ENCODE data around the gene AHCY. TPM values are rescaled to one million over a fixed set of nuclear protein-coding genes. Genes with fewer than 3 reads are reported as not detected.
"Not testable (repeated sequence)": the region's sequence is repeated elsewhere in the genome, so short reads cannot be mapped to it uniquely, and the experiment has no call there.

AHCY gene
- total RNA-seq, 1 donor from 2014 or later = 328 TPM

- H3K4me3 Mint-ChIP-seq (ENCODE audit: low read depth); H3K4me1 Mint-ChIP-seq (ENCODE audit: low read depth); DNase-seq (ENCODE audit: low spot score, unreplicated experiment); H3K27ac Mint-ChIP-seq; H3K9me3 Mint-ChIP-seq (ENCODE audit: low read depth); H3K27me3 Mint-ChIP-seq: not testable (repeated sequence)
- peaks cover 17% of the 10 kb centered on the region for H3K36me3 Mint-ChIP-seq (ENCODE audit: insufficient read depth)
- peak; percentile 45 for TF ChIP-seq CTCF (IDR thresholded peaks at IDR 0.05; ENCODE audit: unreplicated experiment)
Measured at GRCh38 chr20:34298294-34298784, 4.8 kb downstream of the AHCY start.

DNA sequence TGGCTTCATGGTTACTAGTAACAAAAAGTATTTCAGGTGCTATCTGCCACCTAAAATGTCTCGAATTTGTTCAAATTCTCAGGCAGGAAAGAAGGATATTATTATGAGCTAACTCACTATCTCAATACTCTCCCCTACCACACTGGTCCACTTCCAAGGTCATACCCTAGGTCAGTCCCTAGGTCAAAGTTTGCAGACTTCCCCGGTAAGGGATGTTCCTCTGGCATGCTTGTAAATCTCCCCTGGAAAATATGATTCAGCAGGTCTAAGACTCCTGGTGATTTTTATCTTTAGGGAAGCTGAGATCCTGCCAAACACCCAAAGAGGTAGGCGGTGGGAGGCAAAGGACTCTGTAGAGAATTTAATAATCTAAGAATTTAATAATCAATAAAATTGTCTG is 6.7 kb downstream of the AHCY start:
- H3K27ac Mint-ChIP-seq = no peak overlapping the region

DNA sequence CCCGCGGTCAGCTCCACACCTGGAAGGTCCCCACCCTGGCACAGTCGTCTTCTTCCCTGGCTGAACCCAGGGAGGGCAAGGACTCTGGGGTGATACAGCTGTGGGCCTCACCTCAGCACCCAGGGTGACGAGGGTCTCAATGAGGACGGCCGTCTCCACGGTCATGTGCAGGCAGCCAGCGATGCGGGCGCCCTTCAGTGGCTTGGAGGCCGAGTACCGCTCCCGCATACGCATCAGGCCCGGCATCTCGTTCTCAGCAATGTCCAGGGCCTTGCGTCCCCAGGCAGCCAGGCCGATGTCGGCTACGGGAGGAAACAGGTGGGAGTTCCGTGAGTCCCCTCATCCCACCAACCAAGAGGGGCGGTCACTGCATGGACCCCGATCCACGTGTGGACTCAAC is 7.9 kb downstream of the AHCY start:
- H3K27ac Mint-ChIP-seq = no peak overlapping the region
- DNase-seq (ENCODE audit: low spot score, unreplicated experiment) = no peak
- no peaks in the 10 kb centered on the region for H3K9me3 Mint-ChIP-seq (ENCODE audit: low read depth)
- no peaks in the 10 kb centered on the region for H3K4me1 Mint-ChIP-seq (ENCODE audit: low read depth)
- no peak overlapping the region for H3K4me3 Mint-ChIP-seq (ENCODE audit: low read depth)
- TF ChIP-seq CTCF (IDR thresholded peaks at IDR 0.05; ENCODE audit: unreplicated experiment) = no peak
- H3K27me3 Mint-ChIP-seq = no peaks in the 10 kb centered on the region
- peaks cover 40% of the 10 kb centered on the region for H3K36me3 Mint-ChIP-seq (ENCODE audit: insufficient read depth)

More for the DNA sequence above, 6.7 kb downstream of the AHCY start:
- H3K36me3 Mint-ChIP-seq (ENCODE audit: insufficient read depth) = peaks cover 31% of the 10 kb centered on the region
- H3K4me3 Mint-ChIP-seq (ENCODE audit: low read depth) = no peak overlapping the region
- H3K4me1 Mint-ChIP-seq (ENCODE audit: low read depth) = no peaks in the 10 kb centered on the region
- H3K27me3 Mint-ChIP-seq = no peaks in the 10 kb centered on the region
- no peaks in the 10 kb centered on the region for H3K9me3 Mint-ChIP-seq (ENCODE audit: low read depth)
- DNase-seq (ENCODE audit: low spot score, unreplicated experiment) = no peak
- TF ChIP-seq CTCF (IDR thresholded peaks at IDR 0.05; ENCODE audit: unreplicated experiment) = no peak

- no peak for TF ChIP-seq CTCF (IDR thresholded peaks at IDR 0.05; ENCODE audit: unreplicated experiment)
- H3K4me1 Mint-ChIP-seq (ENCODE audit: low read depth) = no peaks in the 10 kb centered on the region
- H3K4me3 Mint-ChIP-seq (ENCODE audit: low read depth) = no peak overlapping the region
- no peaks in the 10 kb centered on the region for H3K9me3 Mint-ChIP-seq (ENCODE audit: low read depth)
- DNase-seq (ENCODE audit: low spot score, unreplicated experiment) = no peak
- H3K27ac Mint-ChIP-seq = no peak overlapping the region
- H3K27me3 Mint-ChIP-seq = no peaks in the 10 kb centered on the region
- peaks cover 46% of the 10 kb centered on the region for H3K36me3 Mint-ChIP-seq (ENCODE audit: insufficient read depth)
Measured at GRCh38 chr20:34294563-34294962, 8.6 kb downstream of the AHCY start.

DNA sequence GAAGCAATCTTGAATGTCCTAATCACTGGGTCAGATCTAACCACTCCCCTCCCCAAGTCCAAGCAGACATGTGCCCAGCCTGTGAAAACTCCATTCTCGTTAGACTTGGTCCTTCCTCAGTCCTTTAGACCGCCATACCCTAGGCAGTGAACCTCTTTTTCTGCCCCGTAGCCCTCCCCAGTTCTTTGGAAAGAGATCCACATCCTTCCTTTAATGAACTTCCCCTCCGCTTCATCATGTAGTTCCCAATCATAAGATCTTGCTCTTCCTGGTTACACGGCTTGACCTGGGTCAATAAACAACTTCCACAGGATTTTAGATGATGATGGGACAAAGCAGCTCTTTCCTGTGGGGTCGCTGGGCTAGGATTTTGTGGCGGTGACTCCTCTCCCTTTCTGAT is 9.6 kb downstream of the AHCY start:
- Mint-ChIP-seq H3K9me3 (ENCODE audit: low read depth) (no peaks in the 10 kb centered on the region), H3K27me3 (no peaks in the 10 kb centered on the region), H3K36me3 (ENCODE audit: insufficient read depth) (peaks cover 51% of the 10 kb centered on the region), H3K4me3 (ENCODE audit: low read depth) (no peak overlapping the region), H3K4me1 (ENCODE audit: low read depth) (no peaks in the 10 kb centered on the region), H3K27ac (no peak overlapping the region)
- no peak for TF ChIP-seq CTCF (IDR thresholded peaks at IDR 0.05; ENCODE audit: unreplicated experiment)
- DNase-seq (ENCODE audit: low spot score, unreplicated experiment) = no peak
